K562 (cell line): ENCODE measurements around the gene SLC2A4RG. TPM values are rescaled to one million over a fixed set of nuclear protein-coding genes. Genes with fewer than 3 reads are reported as not detected.

Source experiments
- CBFA2T3 ChIP-seq: fragments of 450-650 bp; IDR thresholded peaks from 2 replicates; pipeline ENCODE4 v1.6.1; 2017
- ELF2 ChIP-seq: fragments of 250-450 bp; sonication (Bioruptor Pico); IDR thresholded peaks from 2 replicates; pipeline ENCODE4 v1.5.0; 2021; ENCODE audit warnings: mild to moderate bottlenecking
- ELF4 ChIP-seq: fragments of 450-650 bp; formaldehyde crosslinking; IDR thresholded peaks from 2 replicates; pipeline ENCODE4 v1.4.0; 2022; ENCODE audit warnings: missing genetic modification characterization
- MED1 ChIP-seq: sonication (generic); formaldehyde crosslinking; IDR thresholded peaks from 2 replicates; pipeline ENCODE4 v1.8.1; 2023; ENCODE audit warnings: missing genetic modification reagents, borderline replicate concordance
- SP1 ChIP-seq: sonication (generic); formaldehyde crosslinking; IDR thresholded peaks from 2 replicates; pipeline ENCODE4 v1.8.1; 2022; ENCODE audit warnings: mild to moderate bottlenecking, missing genetic modification reagents
- SRSF9 ChIP-seq: fragments of 200-400 bp; formaldehyde crosslinking; IDR thresholded peaks from 2 replicates; pipeline ENCODE4 v1.6.1; 2017; ENCODE audit warnings: low read depth, low read length, borderline replicate concordance
- TEAD2 ChIP-seq: fragments of 450-650 bp; IDR thresholded peaks from 2 replicates; pipeline ENCODE4 v1.6.1; 2016; ENCODE audit warnings: missing genetic modification characterization, control low read depth, missing compliant biosample characterization
- YY1 ChIP-seq, 3 experiments: IDR thresholded peaks; 2 replicates each; pipeline ENCODE4 v1.6.1; 2011; ENCODE audit warnings: low read length in 2 of 3, mild to moderate bottlenecking in 2 of 3, moderate library complexity in 2 of 3, borderline replicate concordance in 1 of 3, control low read depth in 1 of 3, low read depth in 1 of 3; ENCODE audit not compliant: insufficient read depth in 3 of 3, insufficient replicate concordance in 2 of 3, control insufficient read depth in 1 of 3, insufficient read length in 1 of 3; ENCODE audit errors: extremely low read depth in 1 of 3
- ZFPM2 ChIP-seq: fragments of 250-450 bp; sonication (Bioruptor Pico); IDR thresholded peaks from 2 replicates; pipeline ENCODE4 v1.5.1; 2022; ENCODE audit warnings: mild to moderate bottlenecking
- ZNF507 ChIP-seq: conservative IDR thresholded peaks from 2 replicates; pipeline ENCODE4 v1.6.1; 2017; ENCODE audit warnings: missing genetic modification characterization, missing compliant biosample characterization
- ZNF766 ChIP-seq: fragments of 200-800 bp; sonication (Bioruptor generic); conservative IDR thresholded peaks from 2 replicates; pipeline ENCODE4 v1.6.1; 2016; ENCODE audit warnings: missing genetic modification characterization, missing compliant biosample characterization
- polyA plus RNA-seq, 8 experiments: library from polyadenylated mRNA; depleted of rRNA in 4 of 8; stranded (reverse) in 5 of 8; unstranded in 3 of 8; fragments of >200 nt; fragmentation: Nextera tagmentation in 2 of 8; fragmentation: Illumina TruSeq in 1 of 8; extraction: Ambion mirVana in 2 of 8; extraction: Trizol in 1 of 8; gene quantifications; 2 replicates each; pipeline versions ENCODE4 v1.2.1 to v1.2.3, GENCODE V29; 2011 to 2014; ENCODE audit warnings: inconsistent platforms in 1 of 8, missing spikeins in 1 of 8
- total RNA-seq, 7 experiments: library from RNA; depleted of rRNA in 6 of 7; stranded (reverse); fragments of >200 nt in 6 of 7; fragmentation: Illumina TruSeq in 2 of 7; extraction: Trizol in 2 of 7; gene quantifications; 2 replicates each; pipeline versions ENCODE4 v1.2.1 to v1.2.3, GENCODE V29; 2011 to 2021; ENCODE audit warnings: low replicate concordance in 1 of 7
- TF ChIP-seq, protein P1 (sequence below): fragments of 450-650 bp; IDR thresholded peaks from 2 replicates; pipeline ENCODE4 v1.6.1; 2014; ENCODE audit warnings: low read depth, mild to moderate bottlenecking, moderate library complexity, borderline replicate concordance
- TF ChIP-seq, protein P2 (sequence below): fragments of 450-650 bp; formaldehyde crosslinking; IDR thresholded peaks from 2 replicates; pipeline ENCODE4 v1.4.0; 2022; ENCODE audit warnings: mild to moderate bottlenecking, moderate library complexity
- TF ChIP-seq, protein P3 (sequence below): fragments of 250-450 bp; sonication (Bioruptor Pico); IDR thresholded peaks from 2 replicates; pipeline ENCODE4 v1.4.0; 2020; ENCODE audit warnings: mild to moderate bottlenecking
- TF ChIP-seq, protein P4 (sequence below): sonication (generic); formaldehyde crosslinking; IDR thresholded peaks from 2 replicates; pipeline ENCODE4 v1.9.0; 2022; ENCODE audit warnings: mild to moderate bottlenecking, missing genetic modification reagents
- TF ChIP-seq, protein P5 (sequence below): IDR thresholded peaks from 3 replicates; pipeline ENCODE4 v1.6.1; 2011; ENCODE audit warnings: borderline replicate concordance, mild to moderate bottlenecking, moderate library complexity; ENCODE audit not compliant: insufficient read length; ENCODE audit errors: extremely low read depth
- TF ChIP-seq, protein P6 (sequence below), 2 experiments: fragments of 200-800 bp in 1 of 2; sonication (Bioruptor generic) in 1 of 2; sonication (generic) in 1 of 2; formaldehyde crosslinking in 1 of 2; IDR thresholded peaks in 1 of 2; conservative IDR thresholded peaks in 1 of 2; 2 replicates each; pipeline versions ENCODE4 v1.5.0 to v1.6.1; 2016 to 2020; ENCODE audit warnings: missing compliant biosample characterization in 1 of 2, missing genetic modification characterization in 1 of 2, missing genetic modification reagents in 1 of 2

The SLC2A4RG gene
- total and polyA plus RNA-seq, 9 of the 15 experiments (the other 6 are each of a cell fraction or from before 2014, with no cell fraction given), result 0.34 to 97.3 (median 26.5) TPM

DNA sequence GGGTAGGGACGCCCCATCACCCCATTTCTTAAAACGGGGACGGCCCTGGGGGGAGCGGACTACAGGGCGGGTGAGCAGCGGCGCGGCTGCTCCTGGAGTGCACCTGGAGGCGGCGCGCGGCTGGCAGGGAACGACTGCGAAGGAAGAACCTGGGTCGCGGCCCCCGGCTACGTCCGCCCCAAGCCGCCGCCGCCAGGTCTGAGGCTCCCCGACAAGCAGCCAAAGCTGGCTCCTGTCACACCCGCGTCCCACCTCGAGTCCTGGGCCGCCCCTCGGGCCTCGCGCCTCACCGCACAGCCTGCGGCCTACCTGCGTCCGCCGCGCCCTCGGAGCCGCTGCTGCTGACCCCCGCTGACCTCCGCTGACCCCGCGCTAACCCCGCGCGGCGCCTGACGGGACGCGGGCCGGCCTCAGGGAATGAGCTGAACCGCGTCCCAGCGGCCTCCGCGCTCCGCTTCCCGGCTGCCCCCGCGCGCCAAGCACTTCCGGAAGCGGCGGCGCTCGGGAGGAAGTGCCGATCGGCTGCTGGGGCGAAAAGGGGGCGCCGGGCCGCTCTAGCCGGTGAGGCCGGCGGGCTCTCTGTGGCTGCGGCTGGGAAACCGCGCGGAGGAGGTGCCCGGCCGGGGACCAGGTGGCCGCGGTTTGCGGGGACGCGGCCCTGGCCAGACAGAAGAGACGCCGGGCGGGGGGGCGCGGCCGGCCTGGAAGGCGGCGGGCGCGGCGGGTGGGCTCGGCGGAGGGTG, 31.8 kb upstream of the SLC2A4RG start, which contains the start of the genes ARFRP1 and ZGPAT (continued):
- TF ChIP-seq ZNF507 (tag) (no peak), ELF2 (peak; percentile 95), ZNF766 (CRISPR knock-in tag) (peak; percentile 92), MED1 (CRISPR knock-in tag) (no peak; the same call in 1 of the 2 replicates), TEAD2 (tag) (no peak), CBFA2T3 (0 out of 2 replicates have a peak, but pooled peaks have one; percentile 2), YY1 (IDR thresholded peaks at IDR 0.05; ENCODE audit: borderline replicate concordance in 1 of 3, control insufficient read depth in 1 of 3, extremely low read depth in 1 of 3, insufficient read depth in 3 of 3, insufficient read length in 1 of 3, insufficient replicate concordance in 2 of 3, low read depth in 1 of 3, low read length in 2 of 3) (peak in 2 of 3 experiments; percentile 55 to 64), SP1 (CRISPR knock-in tag) (peak; percentile 41; the same call in 1 of the 2 replicates), SRSF9 (no peak), ELF4 (no peak), ZFPM2 (CRISPR knock-in tag) (no peak)
- TF ChIP-seq, protein P1, sequence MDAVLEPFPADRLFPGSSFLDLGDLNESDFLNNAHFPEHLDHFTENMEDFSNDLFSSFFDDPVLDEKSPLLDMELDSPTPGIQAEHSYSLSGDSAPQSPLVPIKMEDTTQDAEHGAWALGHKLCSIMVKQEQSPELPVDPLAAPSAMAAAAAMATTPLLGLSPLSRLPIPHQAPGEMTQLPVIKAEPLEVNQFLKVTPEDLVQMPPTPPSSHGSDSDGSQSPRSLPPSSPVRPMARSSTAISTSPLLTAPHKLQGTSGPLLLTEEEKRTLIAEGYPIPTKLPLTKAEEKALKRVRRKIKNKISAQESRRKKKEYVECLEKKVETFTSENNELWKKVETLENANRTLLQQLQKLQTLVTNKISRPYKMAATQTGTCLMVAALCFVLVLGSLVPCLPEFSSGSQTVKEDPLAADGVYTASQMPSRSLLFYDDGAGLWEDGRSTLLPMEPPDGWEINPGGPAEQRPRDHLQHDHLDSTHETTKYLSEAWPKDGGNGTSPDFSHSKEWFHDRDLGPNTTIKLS, result peak; percentile 82
- TF ChIP-seq, protein P2, sequence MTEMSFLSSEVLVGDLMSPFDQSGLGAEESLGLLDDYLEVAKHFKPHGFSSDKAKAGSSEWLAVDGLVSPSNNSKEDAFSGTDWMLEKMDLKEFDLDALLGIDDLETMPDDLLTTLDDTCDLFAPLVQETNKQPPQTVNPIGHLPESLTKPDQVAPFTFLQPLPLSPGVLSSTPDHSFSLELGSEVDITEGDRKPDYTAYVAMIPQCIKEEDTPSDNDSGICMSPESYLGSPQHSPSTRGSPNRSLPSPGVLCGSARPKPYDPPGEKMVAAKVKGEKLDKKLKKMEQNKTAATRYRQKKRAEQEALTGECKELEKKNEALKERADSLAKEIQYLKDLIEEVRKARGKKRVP (CRISPR knock-in tag), result no peak
- TF ChIP-seq, protein P3, sequence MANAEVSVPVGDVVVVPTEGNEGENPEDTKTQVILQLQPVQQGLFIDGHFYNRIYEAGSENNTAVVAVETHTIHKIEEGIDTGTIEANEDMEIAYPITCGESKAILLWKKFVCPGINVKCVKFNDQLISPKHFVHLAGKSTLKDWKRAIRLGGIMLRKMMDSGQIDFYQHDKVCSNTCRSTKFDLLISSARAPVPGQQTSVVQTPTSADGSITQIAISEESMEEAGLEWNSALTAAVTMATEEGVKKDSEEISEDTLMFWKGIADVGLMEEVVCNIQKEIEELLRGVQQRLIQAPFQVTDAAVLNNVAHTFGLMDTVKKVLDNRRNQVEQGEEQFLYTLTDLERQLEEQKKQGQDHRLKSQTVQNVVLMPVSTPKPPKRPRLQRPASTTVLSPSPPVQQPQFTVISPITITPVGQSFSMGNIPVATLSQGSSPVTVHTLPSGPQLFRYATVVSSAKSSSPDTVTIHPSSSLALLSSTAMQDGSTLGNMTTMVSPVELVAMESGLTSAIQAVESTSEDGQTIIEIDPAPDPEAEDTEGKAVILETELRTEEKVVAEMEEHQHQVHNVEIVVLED (CRISPR knock-in tag), result peak; percentile 93
- TF ChIP-seq, protein P4, sequence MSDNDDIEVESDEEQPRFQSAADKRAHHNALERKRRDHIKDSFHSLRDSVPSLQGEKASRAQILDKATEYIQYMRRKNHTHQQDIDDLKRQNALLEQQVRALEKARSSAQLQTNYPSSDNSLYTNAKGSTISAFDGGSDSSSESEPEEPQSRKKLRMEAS (CRISPR knock-in tag), result peak; percentile 74
- TF ChIP-seq, protein P5, sequence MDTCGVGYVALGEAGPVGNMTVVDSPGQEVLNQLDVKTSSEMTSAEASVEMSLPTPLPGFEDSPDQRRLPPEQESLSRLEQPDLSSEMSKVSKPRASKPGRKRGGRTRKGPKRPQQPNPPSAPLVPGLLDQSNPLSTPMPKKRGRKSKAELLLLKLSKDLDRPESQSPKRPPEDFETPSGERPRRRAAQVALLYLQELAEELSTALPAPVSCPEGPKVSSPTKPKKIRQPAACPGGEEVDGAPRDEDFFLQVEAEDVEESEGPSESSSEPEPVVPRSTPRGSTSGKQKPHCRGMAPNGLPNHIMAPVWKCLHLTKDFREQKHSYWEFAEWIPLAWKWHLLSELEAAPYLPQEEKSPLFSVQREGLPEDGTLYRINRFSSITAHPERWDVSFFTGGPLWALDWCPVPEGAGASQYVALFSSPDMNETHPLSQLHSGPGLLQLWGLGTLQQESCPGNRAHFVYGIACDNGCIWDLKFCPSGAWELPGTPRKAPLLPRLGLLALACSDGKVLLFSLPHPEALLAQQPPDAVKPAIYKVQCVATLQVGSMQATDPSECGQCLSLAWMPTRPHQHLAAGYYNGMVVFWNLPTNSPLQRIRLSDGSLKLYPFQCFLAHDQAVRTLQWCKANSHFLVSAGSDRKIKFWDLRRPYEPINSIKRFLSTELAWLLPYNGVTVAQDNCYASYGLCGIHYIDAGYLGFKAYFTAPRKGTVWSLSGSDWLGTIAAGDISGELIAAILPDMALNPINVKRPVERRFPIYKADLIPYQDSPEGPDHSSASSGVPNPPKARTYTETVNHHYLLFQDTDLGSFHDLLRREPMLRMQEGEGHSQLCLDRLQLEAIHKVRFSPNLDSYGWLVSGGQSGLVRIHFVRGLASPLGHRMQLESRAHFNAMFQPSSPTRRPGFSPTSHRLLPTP, result no peak
- TF ChIP-seq, protein P6, sequence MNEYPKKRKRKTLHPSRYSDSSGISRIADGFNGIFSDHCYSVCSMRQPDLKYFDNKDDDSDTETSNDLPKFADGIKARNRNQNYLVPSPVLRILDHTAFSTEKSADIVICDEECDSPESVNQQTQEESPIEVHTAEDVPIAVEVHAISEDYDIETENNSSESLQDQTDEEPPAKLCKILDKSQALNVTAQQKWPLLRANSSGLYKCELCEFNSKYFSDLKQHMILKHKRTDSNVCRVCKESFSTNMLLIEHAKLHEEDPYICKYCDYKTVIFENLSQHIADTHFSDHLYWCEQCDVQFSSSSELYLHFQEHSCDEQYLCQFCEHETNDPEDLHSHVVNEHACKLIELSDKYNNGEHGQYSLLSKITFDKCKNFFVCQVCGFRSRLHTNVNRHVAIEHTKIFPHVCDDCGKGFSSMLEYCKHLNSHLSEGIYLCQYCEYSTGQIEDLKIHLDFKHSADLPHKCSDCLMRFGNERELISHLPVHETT (CRISPR knock-in tag; conservative IDR thresholded peaks at IDR 0.05 in 1 of 2, IDR thresholded peaks at IDR 0.05 in 1 of 2), result peak; percentile 48 to 98; a peak in 2 of 4 replicates
